HepG2 (cell line): ENCODE data around the gene PRKCG. TPM values are rescaled to one million over a fixed set of nuclear protein-coding genes. Genes with fewer than 3 reads are reported as not detected.

Experiments
- ELF4 ChIP-seq: sonication (generic); formaldehyde crosslinking; IDR thresholded peaks from 2 replicates; pipeline ENCODE4 v1.5.0; 2020; ENCODE audit warnings: missing genetic modification reagents, mild to moderate bottlenecking, moderate library complexity, borderline replicate concordance
- GABPA ChIP-seq, 2 experiments: IDR thresholded peaks; 2 replicates each; pipeline ENCODE4 v1.6.1; 2011 to 2016; ENCODE audit warnings: low read depth in 2 of 2, low read length in 1 of 2, missing biosample characterization in 1 of 2, missing genetic modification characterization in 1 of 2
- HIVEP1 ChIP-seq: sonication (generic); formaldehyde crosslinking; IDR thresholded peaks from 2 replicates; pipeline ENCODE4 v1.4.0; 2020; ENCODE audit warnings: mild to moderate bottlenecking, missing genetic modification reagents
- PLRG1 ChIP-seq: fragments of 450-650 bp; conservative IDR thresholded peaks from 2 replicates; pipeline ENCODE4 v1.6.1; 2016
- TBX3 ChIP-seq: fragments of 450-650 bp; IDR thresholded peaks from 2 replicates; pipeline ENCODE4 v1.6.1; 2017; ENCODE audit warnings: antibody characterized with exemption, mild to moderate bottlenecking, inconsistent platforms, borderline replicate concordance
- XBP1 ChIP-seq: sonication (generic); formaldehyde crosslinking; IDR thresholded peaks from 2 replicates; pipeline ENCODE4 v1.5.0; 2020; ENCODE audit warnings: missing genetic modification reagents
- ZNF138 ChIP-seq: sonication (generic); formaldehyde crosslinking; IDR thresholded peaks from 2 replicates; pipeline ENCODE4 v1.5.0; 2020; ENCODE audit warnings: mild to moderate bottlenecking, low read depth, missing genetic modification reagents
- ZNF335 ChIP-seq: sonication (generic); formaldehyde crosslinking; IDR thresholded peaks from 2 replicates; pipeline ENCODE4 v1.4.0; 2020; ENCODE audit warnings: missing genetic modification reagents
- polyA plus RNA-seq, 8 experiments: library from polyadenylated mRNA; depleted of rRNA in 3 of 8; stranded (reverse) in 7 of 8; unstranded in 1 of 8; fragments of >200 nt; fragmentation: Illumina TruSeq in 4 of 8; extraction: Trizol in 4 of 8; gene quantifications; 2 replicates each; pipeline versions ENCODE4 v1.2.1 to v1.2.3, GENCODE V29; 2011 to 2016; ENCODE audit warnings: low read depth in 4 of 8, missing spikeins in 1 of 8, mixed read lengths in 1 of 8; ENCODE audit not compliant: insufficient read depth in 1 of 8
- total RNA-seq, 5 experiments: library from RNA; depleted of rRNA; stranded (reverse); fragments of >200 nt; fragmentation: Illumina TruSeq; extraction: Trizol; gene quantifications; 2 replicates each; pipeline ENCODE4 v1.2.3, GENCODE V29; 2016; ENCODE audit warnings: low read depth in 1 of 5
- TF ChIP-seq, protein P1 (sequence below): sonication (generic); formaldehyde crosslinking; IDR thresholded peaks from 2 replicates; pipeline ENCODE4 v1.4.0; 2020; ENCODE audit warnings: missing genetic modification reagents
- TF ChIP-seq, protein P2 (sequence below): sonication (generic); formaldehyde crosslinking; IDR thresholded peaks from 2 replicates; pipeline ENCODE4 v1.4.0; 2020; ENCODE audit warnings: missing genetic modification reagents
- TF ChIP-seq, protein P3 (sequence below): sonication (generic); formaldehyde crosslinking; IDR thresholded peaks from 2 replicates; pipeline ENCODE4 v1.8.0; 2022; ENCODE audit warnings: missing genetic modification reagents, mild to moderate bottlenecking, inconsistent platforms, borderline replicate concordance
- TF ChIP-seq, protein P4 (sequence below): sonication (generic); formaldehyde crosslinking; IDR thresholded peaks from 2 replicates; pipeline ENCODE4 v1.9.0; 2021; ENCODE audit warnings: missing genetic modification reagents, borderline replicate concordance

The PRKCG gene
- total and polyA plus RNA-seq, 2 of the 13 experiments (the other 11 are each of a cell fraction or from before 2014, with no cell fraction given) = 0.02 to 0.03 TPM

DNA sequence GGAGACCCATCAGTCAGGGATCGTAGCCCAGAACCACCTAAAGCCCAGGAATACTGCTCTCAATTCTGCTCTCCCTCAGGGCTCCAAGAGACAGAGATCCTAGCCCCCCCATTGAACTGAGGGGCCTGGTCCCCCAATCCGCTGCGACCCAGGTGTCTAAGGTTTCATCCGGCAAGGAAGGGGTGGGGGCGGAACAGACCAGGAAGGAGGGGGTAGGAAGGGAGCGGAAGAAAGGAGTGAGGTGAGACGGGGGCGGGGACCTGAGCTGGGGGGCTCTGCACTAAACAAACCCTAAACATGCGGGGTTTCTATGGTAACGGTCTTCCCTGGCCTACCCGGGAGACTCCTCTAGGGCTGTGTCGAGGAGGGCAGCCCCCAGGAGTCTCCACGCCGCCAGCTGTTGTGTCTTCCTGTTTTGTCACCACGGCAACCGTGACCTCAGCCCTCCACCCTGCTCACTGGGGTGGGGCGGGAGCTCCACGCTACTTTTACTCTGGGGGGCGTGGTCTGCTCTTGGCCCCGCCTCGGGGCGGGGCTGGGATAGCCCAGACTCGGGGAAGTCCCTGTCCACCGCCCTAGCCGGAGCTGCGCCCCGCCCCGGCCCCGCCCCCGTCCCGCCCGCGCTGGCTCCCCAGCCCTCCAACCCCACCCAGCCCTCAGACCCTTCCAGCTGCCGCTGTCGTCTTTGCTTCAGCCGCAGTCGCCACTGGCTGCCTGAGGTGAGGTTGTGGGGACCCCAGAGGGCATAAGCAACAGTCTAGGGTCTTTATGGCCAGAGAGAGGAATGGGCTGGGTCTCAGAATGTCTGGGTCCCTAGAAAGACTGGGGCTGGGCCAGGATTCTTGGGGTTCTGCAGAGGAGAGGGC lies 14.5 kb upstream of the PRKCG start, which contains the start of gene MYADM (continued):
- 0 out of 2 replicates have a peak, but pooled peaks have one; percentile 25 for TF ChIP-seq GABPA (IDR thresholded peaks at IDR 0.05; ENCODE audit: low read depth, low read length)
- TF ChIP-seq GABPA (CRISPR knock-in tag; IDR thresholded peaks at IDR 0.05; ENCODE audit: low read depth) = peak; percentile 80
- peak; percentile 35; the same call in 1 of the 2 replicates for TF ChIP-seq ZNF335
- TF ChIP-seq, protein P1, sequence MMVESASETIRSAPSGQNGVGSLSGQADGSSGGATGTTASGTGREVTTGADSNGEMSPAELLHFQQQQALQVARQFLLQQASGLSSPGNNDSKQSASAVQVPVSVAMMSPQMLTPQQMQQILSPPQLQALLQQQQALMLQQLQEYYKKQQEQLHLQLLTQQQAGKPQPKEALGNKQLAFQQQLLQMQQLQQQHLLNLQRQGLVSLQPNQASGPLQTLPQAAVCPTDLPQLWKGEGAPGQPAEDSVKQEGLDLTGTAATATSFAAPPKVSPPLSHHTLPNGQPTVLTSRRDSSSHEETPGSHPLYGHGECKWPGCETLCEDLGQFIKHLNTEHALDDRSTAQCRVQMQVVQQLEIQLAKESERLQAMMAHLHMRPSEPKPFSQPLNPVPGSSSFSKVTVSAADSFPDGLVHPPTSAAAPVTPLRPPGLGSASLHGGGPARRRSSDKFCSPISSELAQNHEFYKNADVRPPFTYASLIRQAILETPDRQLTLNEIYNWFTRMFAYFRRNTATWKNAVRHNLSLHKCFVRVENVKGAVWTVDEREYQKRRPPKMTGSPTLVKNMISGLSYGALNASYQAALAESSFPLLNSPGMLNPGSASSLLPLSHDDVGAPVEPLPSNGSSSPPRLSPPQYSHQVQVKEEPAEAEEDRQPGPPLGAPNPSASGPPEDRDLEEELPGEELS (CRISPR knock-in tag) = peak; percentile 57
- TF ChIP-seq, protein P2, sequence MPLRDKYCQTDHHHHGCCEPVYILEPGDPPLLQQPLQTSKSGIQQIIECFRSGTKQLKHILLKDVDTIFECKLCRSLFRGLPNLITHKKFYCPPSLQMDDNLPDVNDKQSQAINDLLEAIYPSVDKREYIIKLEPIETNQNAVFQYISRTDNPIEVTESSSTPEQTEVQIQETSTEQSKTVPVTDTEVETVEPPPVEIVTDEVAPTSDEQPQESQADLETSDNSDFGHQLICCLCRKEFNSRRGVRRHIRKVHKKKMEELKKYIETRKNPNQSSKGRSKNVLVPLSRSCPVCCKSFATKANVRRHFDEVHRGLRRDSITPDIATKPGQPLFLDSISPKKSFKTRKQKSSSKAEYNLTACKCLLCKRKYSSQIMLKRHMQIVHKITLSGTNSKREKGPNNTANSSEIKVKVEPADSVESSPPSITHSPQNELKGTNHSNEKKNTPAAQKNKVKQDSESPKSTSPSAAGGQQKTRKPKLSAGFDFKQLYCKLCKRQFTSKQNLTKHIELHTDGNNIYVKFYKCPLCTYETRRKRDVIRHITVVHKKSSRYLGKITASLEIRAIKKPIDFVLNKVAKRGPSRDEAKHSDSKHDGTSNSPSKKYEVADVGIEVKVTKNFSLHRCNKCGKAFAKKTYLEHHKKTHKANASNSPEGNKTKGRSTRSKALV (CRISPR knock-in tag) = no peak
- TF ChIP-seq, protein P3, sequence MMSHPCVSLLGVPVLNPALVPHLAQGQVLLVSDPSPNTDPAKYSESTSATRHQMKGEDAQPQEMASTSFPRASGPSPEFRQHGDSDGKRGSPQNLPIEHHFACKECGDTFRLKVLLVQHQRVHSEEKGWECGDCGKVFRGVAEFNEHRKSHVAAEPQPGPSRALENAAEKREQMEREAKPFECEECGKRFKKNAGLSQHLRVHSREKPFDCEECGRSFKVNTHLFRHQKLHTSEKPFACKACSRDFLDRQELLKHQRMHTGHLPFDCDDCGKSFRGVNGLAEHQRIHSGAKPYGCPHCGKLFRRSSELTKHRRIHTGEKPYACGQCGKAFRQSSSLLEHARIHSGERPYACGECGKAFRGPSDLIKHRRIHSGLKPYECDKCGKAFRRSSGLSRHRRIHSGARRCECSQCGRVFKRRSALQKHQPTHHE = peak; percentile 30; the same call in 1 of the 2 replicates
- no peak for TF ChIP-seq PLRG1
- TF ChIP-seq TBX3 = peak; percentile 48; the same call in 1 of the 2 replicates
- TF ChIP-seq, protein P4, sequence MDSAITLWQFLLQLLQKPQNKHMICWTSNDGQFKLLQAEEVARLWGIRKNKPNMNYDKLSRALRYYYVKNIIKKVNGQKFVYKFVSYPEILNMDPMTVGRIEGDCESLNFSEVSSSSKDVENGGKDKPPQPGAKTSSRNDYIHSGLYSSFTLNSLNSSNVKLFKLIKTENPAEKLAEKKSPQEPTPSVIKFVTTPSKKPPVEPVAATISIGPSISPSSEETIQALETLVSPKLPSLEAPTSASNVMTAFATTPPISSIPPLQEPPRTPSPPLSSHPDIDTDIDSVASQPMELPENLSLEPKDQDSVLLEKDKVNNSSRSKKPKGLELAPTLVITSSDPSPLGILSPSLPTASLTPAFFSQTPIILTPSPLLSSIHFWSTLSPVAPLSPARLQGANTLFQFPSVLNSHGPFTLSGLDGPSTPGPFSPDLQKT (CRISPR knock-in tag) = no peak
- peak; percentile 99 for TF ChIP-seq HIVEP1 (CRISPR knock-in tag)
- no peak for TF ChIP-seq ZNF138 (CRISPR knock-in tag)
- no peak for TF ChIP-seq XBP1 (CRISPR knock-in tag)
- TF ChIP-seq ELF4 (CRISPR knock-in tag) = 0 out of 2 replicates have a peak, but pooled peaks have one; percentile 17
